Spleen (tissue), 7 donors: ENCODE data around the gene FAM20C.
"Not testable (repeated sequence)": the region's sequence is repeated elsewhere in the genome, so short reads cannot be mapped to it uniquely, and the experiment has no call there.

Experiments
- POLR2A ChIP-seq, 3 donors: fragments of 450-650 bp; IDR thresholded peaks; one replicate each; pipeline ENCODE4 v1.5.1; 2017; ENCODE audit warnings: antibody characterized with exemption in 3 of 3, mild to moderate bottlenecking in 1 of 3
- POLR2AphosphoS5 ChIP-seq, 3 donors: sonication (generic); formaldehyde crosslinking; IDR thresholded peaks; one replicate each; pipeline ENCODE4 v1.5.1; 2017; ENCODE audit warnings: antibody characterized with exemption in 3 of 3
- TF ChIP-seq, protein P1 (sequence below), 11 experiments: fragments of 200-600 bp in 7 of 11; fragments of 450-650 bp in 4 of 11; sonication (generic) in 4 of 11; IDR thresholded peaks in 8 of 11; conservative IDR thresholded peaks in 3 of 11; 1 replicate in 7 of 11; 2 replicates in 4 of 11; pipeline versions ENCODE4 v1.4.0 to v1.8.0; 2016 to 2021; ENCODE audit warnings: antibody characterized with exemption in 11 of 11, inconsistent platforms in 4 of 11, mild to moderate bottlenecking in 1 of 11
- donor health status: DM: no; HTN: no; CAD: no; lungs with moderate emphysema.
- donor health status: DM: no; HTN: no; CAD: no.
- donor health status: DM: no; HTN: no; CAD: no.

DNA sequence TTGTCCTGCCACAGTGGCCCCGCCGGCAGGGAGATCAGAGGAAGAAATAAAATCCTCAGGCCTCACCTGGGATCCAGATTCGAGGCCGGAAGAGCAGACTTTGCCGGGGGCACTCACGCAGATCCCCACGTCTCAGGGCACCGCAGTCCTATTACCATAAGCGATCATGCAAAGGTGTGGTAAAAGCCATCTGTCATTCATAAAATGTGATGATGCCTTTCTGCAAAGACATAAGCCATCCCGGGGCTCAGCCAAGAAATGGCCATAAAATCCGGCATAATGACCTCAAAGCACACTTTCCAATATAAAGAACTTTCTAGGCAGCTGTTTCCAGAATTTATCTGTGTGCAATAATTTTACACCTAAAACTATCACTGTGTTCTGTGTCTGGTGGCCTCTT is 9.9 kb upstream of the FAM20C start:
- TF ChIP-seq, protein P1, sequence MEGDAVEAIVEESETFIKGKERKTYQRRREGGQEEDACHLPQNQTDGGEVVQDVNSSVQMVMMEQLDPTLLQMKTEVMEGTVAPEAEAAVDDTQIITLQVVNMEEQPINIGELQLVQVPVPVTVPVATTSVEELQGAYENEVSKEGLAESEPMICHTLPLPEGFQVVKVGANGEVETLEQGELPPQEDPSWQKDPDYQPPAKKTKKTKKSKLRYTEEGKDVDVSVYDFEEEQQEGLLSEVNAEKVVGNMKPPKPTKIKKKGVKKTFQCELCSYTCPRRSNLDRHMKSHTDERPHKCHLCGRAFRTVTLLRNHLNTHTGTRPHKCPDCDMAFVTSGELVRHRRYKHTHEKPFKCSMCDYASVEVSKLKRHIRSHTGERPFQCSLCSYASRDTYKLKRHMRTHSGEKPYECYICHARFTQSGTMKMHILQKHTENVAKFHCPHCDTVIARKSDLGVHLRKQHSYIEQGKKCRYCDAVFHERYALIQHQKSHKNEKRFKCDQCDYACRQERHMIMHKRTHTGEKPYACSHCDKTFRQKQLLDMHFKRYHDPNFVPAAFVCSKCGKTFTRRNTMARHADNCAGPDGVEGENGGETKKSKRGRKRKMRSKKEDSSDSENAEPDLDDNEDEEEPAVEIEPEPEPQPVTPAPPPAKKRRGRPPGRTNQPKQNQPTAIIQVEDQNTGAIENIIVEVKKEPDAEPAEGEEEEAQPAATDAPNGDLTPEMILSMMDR (IDR thresholded peaks at IDR 0.05 in 8 of 11, conservative IDR thresholded peaks at IDR 0.05 in 3 of 11) = not testable (repeated sequence)
- not testable (repeated sequence) for TF ChIP-seq POLR2AphosphoS5, POLR2A (IDR thresholded peaks at IDR 0.05)
